ENCODE results near the gene ARHGEF7.

ARHGEF7 gene

GRCh38 chr13:111347438-111347837 is 232.3 kb downstream of the ARHGEF7 start:
- no peaks in the 10 kb centered on the region for H3K36me3 ChIP-seq (ENCODE audit: control insufficient read depth, insufficient read depth, low read length)
- H4K8ac ChIP-seq (ENCODE audit: low read depth, low read length) = no peak overlapping the region
- H2AK5ac ChIP-seq (ENCODE audit: low read length) = no peak overlapping the region
- H2BK5ac ChIP-seq (ENCODE audit: low read length) = no peak overlapping the region
- H3K18ac ChIP-seq (ENCODE audit: low read length) = no peak overlapping the region
- no peaks in the 10 kb centered on the region for H3K79me1 ChIP-seq (ENCODE audit: low read length)
- no peak overlapping the region for H3K27ac ChIP-seq (ENCODE audit: low read depth, low read length)
- H3K9ac ChIP-seq (ENCODE audit: low read length) = no peak overlapping the region
- no peak overlapping the region for H3K4me2 ChIP-seq (ENCODE audit: low read length)
- no CpG with 5 or more reads among the region's 6 CpGs for WGBS (ENCODE audit: extremely low coverage, insufficient coverage, low lambda C conversion rate)
- no peak overlapping the region for H3K4ac ChIP-seq (ENCODE audit: low read depth, low read length)
- no peak overlapping the region for H3K4me3 ChIP-seq (ENCODE audit: low read length)
- no peak overlapping the region for H3K56ac ChIP-seq (ENCODE audit: low read length)
- no peak overlapping the region for H2BK15ac ChIP-seq (replicated peaks; ENCODE audit: low read depth)
- H4K5ac ChIP-seq (ENCODE audit: low read length) = no peak overlapping the region
- H3K23ac ChIP-seq (ENCODE audit: low read length) = no peak overlapping the region
- no peak for DNase-seq
- H3K79me2 ChIP-seq (ENCODE audit: control insufficient read depth, insufficient read depth, low read length) = no peaks in the 10 kb centered on the region
- no peaks in the 10 kb centered on the region for H3K4me1 ChIP-seq (ENCODE audit: control insufficient read depth, low read depth, low read length)
- no peaks in the 10 kb centered on the region for H3K27me3 ChIP-seq (ENCODE audit: insufficient read depth, low read length, poor library complexity)
- H2BK120ac ChIP-seq (ENCODE audit: low read depth, low read length) = no peak overlapping the region

GRCh38 chr13:111353508-111353907 is 238.4 kb downstream of the ARHGEF7 start:
- no peak overlapping the region for H3K23ac ChIP-seq (ENCODE audit: low read length)
- H3K79me2 ChIP-seq (ENCODE audit: control insufficient read depth, insufficient read depth, low read length) = no peaks in the 10 kb centered on the region
- H2AK5ac ChIP-seq (ENCODE audit: low read length) = no peak overlapping the region
- H3K36me3 ChIP-seq (ENCODE audit: control insufficient read depth, insufficient read depth, low read length) = no peaks in the 10 kb centered on the region
- no peak overlapping the region for H2BK5ac ChIP-seq (ENCODE audit: low read length)
- no peaks in the 10 kb centered on the region for H3K27me3 ChIP-seq (ENCODE audit: insufficient read depth, low read length, poor library complexity)
- H2BK120ac ChIP-seq (ENCODE audit: low read depth, low read length) = no peak overlapping the region
- H3K18ac ChIP-seq (ENCODE audit: low read length) = no peak overlapping the region
- H4K5ac ChIP-seq (ENCODE audit: low read length) = no peak overlapping the region
- no peak overlapping the region for H4K8ac ChIP-seq (ENCODE audit: low read depth, low read length)
- H3K56ac ChIP-seq (ENCODE audit: low read length) = no peak overlapping the region
- no peak for DNase-seq
- H3K4ac ChIP-seq (ENCODE audit: low read depth, low read length) = no peak overlapping the region
- no peaks in the 10 kb centered on the region for H3K4me1 ChIP-seq (ENCODE audit: control insufficient read depth, low read depth, low read length)
- no peak overlapping the region for H3K27ac ChIP-seq (ENCODE audit: low read depth, low read length)
- H3K9ac ChIP-seq (ENCODE audit: low read length) = no peak overlapping the region
- no peak overlapping the region for H3K4me3 ChIP-seq (ENCODE audit: low read length)
- H2BK15ac ChIP-seq (replicated peaks; ENCODE audit: low read depth) = no peak overlapping the region
- no peaks in the 10 kb centered on the region for H3K79me1 ChIP-seq (ENCODE audit: low read length)
- WGBS (ENCODE audit: extremely low coverage, insufficient coverage, low lambda C conversion rate) = no CpG with 5 or more reads among the region's 2 CpGs
- H3K4me2 ChIP-seq (ENCODE audit: low read length) = no peak overlapping the region

- no peak overlapping the region for H2BK15ac ChIP-seq (replicated peaks; ENCODE audit: low read depth)
- no peak overlapping the region for H4K5ac ChIP-seq (ENCODE audit: low read length)
- H3K18ac ChIP-seq (ENCODE audit: low read length) = no peak overlapping the region
- no peak overlapping the region for H3K56ac ChIP-seq (ENCODE audit: low read length)
- no peak overlapping the region for H3K9ac ChIP-seq (ENCODE audit: low read length)
- no CpG with 5 or more reads among the region's 7 CpGs for whole genome bisulfite sequencing (ENCODE audit: extremely low coverage, insufficient coverage, low lambda C conversion rate)
- H3K27ac ChIP-seq (ENCODE audit: low read depth, low read length) = no peak overlapping the region
- no peak overlapping the region for H3K4me3 ChIP-seq (ENCODE audit: low read length)
- H3K23ac ChIP-seq (ENCODE audit: low read length) = no peak overlapping the region
- no peaks in the 10 kb centered on the region for H3K27me3 ChIP-seq (ENCODE audit: insufficient read depth, low read length, poor library complexity)
- H3K4ac ChIP-seq (ENCODE audit: low read depth, low read length) = no peak overlapping the region
- no peak overlapping the region for H2BK120ac ChIP-seq (ENCODE audit: low read depth, low read length)
- no peak overlapping the region for H2BK5ac ChIP-seq (ENCODE audit: low read length)
- no peak overlapping the region for H3K4me2 ChIP-seq (ENCODE audit: low read length)
- H2AK5ac ChIP-seq (ENCODE audit: low read length) = no peak overlapping the region
- no peaks in the 10 kb centered on the region for H3K36me3 ChIP-seq (ENCODE audit: control insufficient read depth, insufficient read depth, low read length)
- no peaks in the 10 kb centered on the region for H3K79me1 ChIP-seq (ENCODE audit: low read length)
- no peak overlapping the region for H4K8ac ChIP-seq (ENCODE audit: low read depth, low read length)
- no peak for DNase-seq
- H3K79me2 ChIP-seq (ENCODE audit: control insufficient read depth, insufficient read depth, low read length) = no peaks in the 10 kb centered on the region
- H3K4me1 ChIP-seq (ENCODE audit: control insufficient read depth, low read depth, low read length) = no peaks in the 10 kb centered on the region
Measured at GRCh38 chr13:111354789-111355188, 239.7 kb downstream of the ARHGEF7 start.

Data from mesendoderm (in vitro differentiated cells).